Left lung (tissue), 10 donors: ENCODE results near the gene NPAS2. TPM values are rescaled to one million over a fixed set of nuclear protein-coding genes. Genes with fewer than 3 reads are reported as not detected.

Experiments used
- ATAC-seq: fragments of 200-7000 bp; cut with Tn5 transposase; one replicate; pipeline ENCODE4 v1.9.1; 2020; ENCODE audit warnings: moderate library complexity
- DNase-seq, 4 donors: peaks; one replicate each; pipeline ENCODE4 v3.0.0-alpha.2; 2013 to 2020
- H3K27ac ChIP-seq, 2 donors: fragments of 200-600 bp; sonication (generic) in 1 of 2; one replicate each; pipeline versions ENCODE4 v1.5.0 to v1.8.0; 2020 to 2021
- H3K27me3 ChIP-seq, 2 donors: fragments of 200-600 bp; sonication (generic) in 1 of 2; one replicate each; pipeline versions ENCODE4 v1.5.0 to v1.8.0; 2020 to 2021
- H3K36me3 ChIP-seq, 2 donors: fragments of 200-600 bp; sonication (generic) in 1 of 2; one replicate each; pipeline versions ENCODE4 v1.5.0 to v1.8.0; 2020 to 2021
- H3K4me1 ChIP-seq, 2 donors: fragments of 200-600 bp; one replicate each; pipeline ENCODE4 v1.8.0; 2021
- H3K4me3 ChIP-seq, 2 donors: fragments of 200-600 bp; sonication (generic) in 1 of 2; one replicate each; pipeline versions ENCODE4 v1.5.0 to v1.8.0; 2020 to 2021; ENCODE audit warnings: mild to moderate bottlenecking in 1 of 2
- H3K9me3 ChIP-seq, 2 donors: fragments of 200-600 bp; sonication (generic) in 1 of 2; one replicate each; pipeline versions ENCODE4 v1.5.0 to v1.8.0; 2020 to 2021
- intact Hi-C, 2 donors: fragments of 100-400 bp; cut with DNase I; formaldehyde crosslinking; loops; one replicate each; pipeline versions ENCODE4 v1.11.2 to v1.14.2; 2022
- polyA plus RNA-seq, 6 donors: library from polyadenylated mRNA; unstranded; fragments of 120-200 nt; gene quantifications; one replicate each; pipeline ENCODE4 v1.2.1, GENCODE V29; 2013; ENCODE audit not compliant: insufficient read length in 6 of 6
- total RNA-seq, 2 donors: library from RNA; stranded (reverse); fragmentation: NEBNext Ultra II Directional; extraction: Animal tissue kit (Norgen Biotek cat#: 25700); gene quantifications; one replicate each; pipeline ENCODE4 v1.2.1, GENCODE V29; 2021
- TF ChIP-seq, protein P1 (sequence below), 2 donors: fragments of 200-600 bp; sonication (generic) in 1 of 2; IDR thresholded peaks; one replicate each; pipeline versions ENCODE4 v1.5.0 to v1.8.0; 2021; ENCODE audit warnings: antibody characterized with exemption in 2 of 2
- donor health status: DM: no; HTN: yes; CAD: no.
- donor health status: DM: no; HTN: no; CAD: no.

Gene NPAS2
- total and polyA plus RNA-seq, 8 donors: 18.8 to 40.2 (median 35.0) TPM

- ATAC-seq (no peak), DNase-seq (no peak)
- Histone ChIP-seq H3K36me3 (no peaks in the 10 kb centered on the region), H3K9me3 (no peaks in the 10 kb centered on the region), H3K4me3 (no peak overlapping the region), H3K27me3 (no peaks in the 10 kb centered on the region), H3K27ac (no peak overlapping the region), H3K4me1 (peaks cover 0 to 6% of the 10 kb centered on the region in 2 donors)
- intact Hi-C loops: no loop called here
- TF ChIP-seq, protein P1, sequence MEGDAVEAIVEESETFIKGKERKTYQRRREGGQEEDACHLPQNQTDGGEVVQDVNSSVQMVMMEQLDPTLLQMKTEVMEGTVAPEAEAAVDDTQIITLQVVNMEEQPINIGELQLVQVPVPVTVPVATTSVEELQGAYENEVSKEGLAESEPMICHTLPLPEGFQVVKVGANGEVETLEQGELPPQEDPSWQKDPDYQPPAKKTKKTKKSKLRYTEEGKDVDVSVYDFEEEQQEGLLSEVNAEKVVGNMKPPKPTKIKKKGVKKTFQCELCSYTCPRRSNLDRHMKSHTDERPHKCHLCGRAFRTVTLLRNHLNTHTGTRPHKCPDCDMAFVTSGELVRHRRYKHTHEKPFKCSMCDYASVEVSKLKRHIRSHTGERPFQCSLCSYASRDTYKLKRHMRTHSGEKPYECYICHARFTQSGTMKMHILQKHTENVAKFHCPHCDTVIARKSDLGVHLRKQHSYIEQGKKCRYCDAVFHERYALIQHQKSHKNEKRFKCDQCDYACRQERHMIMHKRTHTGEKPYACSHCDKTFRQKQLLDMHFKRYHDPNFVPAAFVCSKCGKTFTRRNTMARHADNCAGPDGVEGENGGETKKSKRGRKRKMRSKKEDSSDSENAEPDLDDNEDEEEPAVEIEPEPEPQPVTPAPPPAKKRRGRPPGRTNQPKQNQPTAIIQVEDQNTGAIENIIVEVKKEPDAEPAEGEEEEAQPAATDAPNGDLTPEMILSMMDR (IDR thresholded peaks at IDR 0.05): no peak
Observed at GRCh38 chr2:100893392-100894104, 73.6 kb downstream of the NPAS2 start.

GRCh38 chr2:100894105-100894795, 74.3 kb downstream of the NPAS2 start:
- no peak for ATAC-seq
- intact Hi-C loops: no loop called here

DNA sequence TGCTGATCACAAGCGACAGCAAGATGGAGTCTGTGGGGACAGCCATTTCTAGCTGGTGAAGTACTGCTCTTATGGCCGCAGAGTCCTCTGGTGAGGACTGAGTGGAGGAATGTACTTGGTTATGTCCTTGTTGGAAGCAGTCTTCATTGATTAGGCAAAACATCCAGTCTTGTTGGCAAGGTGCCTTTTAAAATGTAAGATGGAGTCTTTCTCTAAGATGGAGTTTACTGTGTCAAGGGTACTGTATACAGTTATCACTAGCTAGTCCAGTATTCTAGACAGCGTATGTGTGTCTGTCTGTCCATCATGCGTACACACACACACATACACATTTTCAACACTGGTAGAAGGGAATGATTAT, 74.8 kb downstream of the NPAS2 start:
- Histone ChIP-seq H3K27ac (no peak overlapping the region), H3K4me1 (peaks cover 0 to 6% of the 10 kb centered on the region in 2 donors), H3K36me3 (no peaks in the 10 kb centered on the region), H3K4me3 (no peak overlapping the region), H3K27me3 (no peaks in the 10 kb centered on the region), H3K9me3 (no peaks in the 10 kb centered on the region)
- ATAC-seq (no peak), DNase-seq (no peak)
- intact Hi-C loops: no loop called here
- TF ChIP-seq, protein P1 (IDR thresholded peaks at IDR 0.05): no peak

More at GRCh38 chr2:100894105-100894795, 74.3 kb downstream of the NPAS2 start:
- no peaks in the 10 kb centered on the region for H3K27me3 ChIP-seq
- no peaks in the 10 kb centered on the region for H3K9me3 ChIP-seq
- TF ChIP-seq, protein P1 (IDR thresholded peaks at IDR 0.05): no peak
- DNase-seq: no peak
- no peak overlapping the region for H3K4me3 ChIP-seq
- peaks cover 0 to 6% of the 10 kb centered on the region in 2 donors for H3K4me1 ChIP-seq
- no peak overlapping the region for H3K27ac ChIP-seq
- no peaks in the 10 kb centered on the region for H3K36me3 ChIP-seq

DNA sequence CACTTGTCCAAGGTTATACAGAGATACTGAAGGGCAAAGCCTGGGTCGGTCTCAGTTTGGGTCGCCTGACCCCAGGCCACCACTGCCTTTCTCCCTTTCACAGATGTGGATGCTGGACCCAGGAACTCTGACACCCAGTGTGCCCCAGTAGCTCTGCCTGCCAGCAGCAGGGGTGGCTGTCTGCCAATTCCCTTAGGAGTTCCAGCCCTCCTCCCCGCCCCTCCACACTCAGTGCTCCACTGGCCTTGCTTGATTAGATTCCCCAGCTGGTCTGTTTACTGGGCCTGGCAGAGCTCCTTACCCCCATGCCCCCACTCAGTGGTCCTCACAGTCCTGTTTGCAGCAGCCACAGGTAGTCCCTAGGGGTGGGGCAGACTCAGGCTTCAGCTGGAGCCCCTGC, 75.5 kb downstream of the NPAS2 start:
- H3K27me3 ChIP-seq: no peaks in the 10 kb centered on the region
- peaks cover 0 to 2% of the 10 kb centered on the region in 2 donors for H3K9me3 ChIP-seq
- no peak overlapping the region for H3K27ac ChIP-seq
- TF ChIP-seq, protein P1 (IDR thresholded peaks at IDR 0.05): no peak
- peak in 2 of 4 donors; percentile 47 to 63 for DNase-seq
- ATAC-seq: peak; percentile 75
- H3K4me3 ChIP-seq: no peak overlapping the region
- intact Hi-C loops: no loop called here
- H3K36me3 ChIP-seq: no peaks in the 10 kb centered on the region
- peaks cover 0 to 6% of the 10 kb centered on the region in 2 donors for H3K4me1 ChIP-seq

GRCh38 chr2:100895934-100896685, 76.2 kb downstream of the NPAS2 start:
- H3K4me1 ChIP-seq: peaks cover 0 to 6% of the 10 kb centered on the region in 2 donors
- TF ChIP-seq, protein P1 (IDR thresholded peaks at IDR 0.05): no peak
- no peak overlapping the region for H3K27ac ChIP-seq
- no peaks in the 10 kb centered on the region for H3K27me3 ChIP-seq
- ATAC-seq (no peak), DNase-seq (no peak)
- no peak overlapping the region for H3K4me3 ChIP-seq
- peaks cover 0 to 2% of the 10 kb centered on the region in 2 donors for H3K9me3 ChIP-seq
- intact Hi-C loops: no loop called here
- no peaks in the 10 kb centered on the region for H3K36me3 ChIP-seq
